NCI-H1417 treated with DMSO at 0.1 percent for 48 hours (cell line): ENCODE data around the gene KMT2E.
"Not testable (repeated sequence)": the region's sequence is repeated elsewhere in the genome, so short reads cannot be mapped to it uniquely, and the experiment has no call there.

Source experiments
- DNase-seq: peaks from one replicate; lab custom pipeline; 2025; lab: John Stamatoyannopoulos, UW

KMT2E gene

GRCh38 chr7:104983578-104984539, 30.1 kb upstream of the KMT2E start:
- no peak for DNase-seq

- DNase-seq: no peak
Measured at GRCh38 chr7:104984585-104985258, 29.3 kb upstream of the KMT2E start.

GRCh38 chr7:104985259-104985617, 28.8 kb upstream of the KMT2E start:
- DNase-seq: no peak

- DNase-seq: no peak
Measured at GRCh38 chr7:104986628-104987259, 27.3 kb upstream of the KMT2E start.

- not testable (repeated sequence) for DNase-seq
Measured at GRCh38 chr7:104987403-104987802, 26.6 kb upstream of the KMT2E start.

- DNase-seq: no peak
Measured at GRCh38 chr7:104990983-104991382, 23.0 kb upstream of the KMT2E start.

- no peak for DNase-seq
Measured at GRCh38 chr7:104992306-104992705, 21.7 kb upstream of the KMT2E start.

GRCh38 chr7:104993217-104993862, 20.7 kb upstream of the KMT2E start:
- no peak for DNase-seq

- DNase-seq: no peak
Measured at GRCh38 chr7:104998040-104998752, 15.8 kb upstream of the KMT2E start.

GRCh38 chr7:105000200-105000599, 13.8 kb upstream of the KMT2E start:
- DNase-seq: no peak

GRCh38 chr7:105000927-105001336, 13.1 kb upstream of the KMT2E start:
- DNase-seq: no peak

- no peak for DNase-seq
Measured at GRCh38 chr7:105001652-105002184, 12.3 kb upstream of the KMT2E start.

- DNase-seq: no peak
Measured at GRCh38 chr7:105003275-105003674, 10.7 kb upstream of the KMT2E start.

GRCh38 chr7:105003872-105004510, 10.0 kb upstream of the KMT2E start:
- DNase-seq: no peak

- DNase-seq: not testable (repeated sequence)
Measured at GRCh38 chr7:105005006-105005405, 9.0 kb upstream of the KMT2E start.

- not testable (repeated sequence) for DNase-seq
Measured at GRCh38 chr7:105005486-105005885, 8.5 kb upstream of the KMT2E start.

- DNase-seq: no peak
Measured at GRCh38 chr7:105006367-105007136, 7.5 kb upstream of the KMT2E start.

- DNase-seq: no peak
Measured at GRCh38 chr7:105007298-105007697, 6.7 kb upstream of the KMT2E start.

GRCh38 chr7:105009667-105010503, 4.1 kb upstream of the KMT2E start:
- DNase-seq: no peak
